ENCODE results near the gene CRTC1. TPM values are rescaled to one million over a fixed set of nuclear protein-coding genes. Genes with fewer than 3 reads are reported as not detected.

The CRTC1 gene
- total and polyA plus RNA-seq, 8 donors, result 5.2 to 18.1 (median 7.5) TPM

- ATAC-seq, result no peak
- TF ChIP-seq CTCF (IDR thresholded peaks at IDR 0.05), result no peak
- H3K4me1 ChIP-seq, result peaks cover 5 to 8% (median 7%) of the 10 kb centered on the region in 3 donors
- no peak for FAIRE-seq
- intact Hi-C loops (cut with DNase I), result no loop called here
- peak within 1 kb of the TSS; percentile 70 to 91 (median 82) for H3K27ac ChIP-seq
- H3K4me3 ChIP-seq, result peak within 1 kb of the TSS; percentile 33 to 79 (median 72)
- no peaks in the 10 kb centered on the region for H3K27me3 ChIP-seq
- 3% methylated on average over 47 of the region's 47 CpGs for WGBS, 2 donors
- no peaks in the 10 kb centered on the region for H3K36me3 ChIP-seq
- peak in 2 of 6 donors; percentile 26 to 81 for DNase-seq
- H3K9me3 ChIP-seq, result no peaks in the 10 kb centered on the region
These were observed 46.4 kb upstream of the CRTC1 start, which contains the start of gene KLHL26 for GRCh38 chr19:18636969-18637629. TSS of gene KLHL26 (plus strand) at chr19:18637028. CDS start at chr19:18637055, 27 bp downstream.

- Histone ChIP-seq H3K4me1 (peaks cover 5 to 8% (median 7%) of the 10 kb centered on the region in 3 donors), H3K4me3 (peak overlapping the region in 3 of 4 donors; percentile 72 to 79 (median 73)), H3K9me3 (no peaks in the 10 kb centered on the region), H3K36me3 (no peaks in the 10 kb centered on the region), H3K27ac (peak overlapping the region; percentile 70 to 91 (median 82)), H3K27me3 (no peaks in the 10 kb centered on the region)
- FAIRE-seq (no peak), DNase-seq (peak in 5 of 6 donors; percentile 78 to 86 (median 83)), ATAC-seq (peak; percentile 63 to 73 (median 66))
- no peak for TF ChIP-seq CTCF (IDR thresholded peaks at IDR 0.05)
- intact Hi-C loops (cut with DNase I), result no loop called here
- whole genome bisulfite sequencing, 2 donors, result 9 to 12% methylated on average over 3 of the region's 3 CpGs
These were observed 45.5 kb upstream of the CRTC1 start for GRCh38 chr19:18637673-18638630.

GRCh38 chr19:18639706-18640243 is 43.7 kb upstream of the CRTC1 start:
- Histone ChIP-seq H3K4me1 (peaks cover 5 to 8% (median 7%) of the 10 kb centered on the region in 3 donors), H3K27me3 (no peaks in the 10 kb centered on the region), H3K9me3 (no peaks in the 10 kb centered on the region), H3K36me3 (no peaks in the 10 kb centered on the region), H3K27ac (no peak overlapping the region), H3K4me3 (no peak overlapping the region)
- 63 to 67% methylated on average over 8 of the region's 8 CpGs for WGBS, 2 donors
- ATAC-seq (no peak), DNase-seq (no peak), FAIRE-seq (no peak)
- no peak for TF ChIP-seq CTCF (IDR thresholded peaks at IDR 0.05)
- intact Hi-C loops (cut with DNase I), result no loop called here

GRCh38 chr19:18644196-18645034 is 39.1 kb upstream of the CRTC1 start:
- H3K4me3 ChIP-seq, result no peak overlapping the region
- no peaks in the 10 kb centered on the region for H3K4me1 ChIP-seq
- H3K36me3 ChIP-seq, result no peaks in the 10 kb centered on the region
- no peak for TF ChIP-seq CTCF (IDR thresholded peaks at IDR 0.05)
- DNase-seq, result peak in 1 of 6 donors; percentile 20
- no peak for FAIRE-seq
- H3K9me3 ChIP-seq, result no peaks in the 10 kb centered on the region
- H3K27me3 ChIP-seq, result no peaks in the 10 kb centered on the region
- ATAC-seq, result peak in 3 of 4 donors; percentile 27 to 81 (median 70)
- intact Hi-C loops (cut with DNase I), result no loop called here
- no peak overlapping the region for H3K27ac ChIP-seq
- 69 to 74% methylated on average over 15 of the region's 15 CpGs for WGBS, 2 donors

Data from pancreas (tissue), 10 donors.